ENCODE measurements around the gene LCN1.

DNA sequence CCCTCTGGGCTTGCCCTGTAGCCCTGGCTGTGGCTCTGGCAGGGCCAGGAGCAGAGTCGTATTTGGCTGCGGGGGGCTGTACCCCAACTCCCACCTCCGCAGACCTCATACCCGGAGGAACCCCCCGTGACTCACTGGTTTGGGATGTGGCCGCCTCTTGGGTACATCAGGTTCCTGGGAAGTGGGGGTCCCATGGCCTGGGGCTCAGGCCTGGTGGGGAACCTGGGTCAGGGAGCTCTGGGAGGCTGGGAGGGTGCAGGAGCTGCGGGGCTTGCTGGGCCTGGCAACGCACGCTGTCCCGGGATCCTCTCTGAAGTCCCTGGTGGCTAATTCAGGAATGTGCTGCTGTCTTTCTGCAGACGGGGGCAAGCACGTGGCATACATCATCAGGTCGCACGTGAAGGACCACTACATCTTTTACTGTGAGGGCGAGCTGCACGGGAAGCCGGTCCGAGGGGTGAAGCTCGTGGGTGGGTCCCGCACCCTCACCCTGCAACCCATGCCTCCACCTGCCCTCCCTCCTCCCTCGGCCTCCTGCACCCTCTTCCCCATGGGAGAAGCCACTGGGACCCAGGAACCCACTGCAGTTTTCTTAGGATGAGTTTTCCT, 2.4 kb downstream of the LCN1 start:
- TF ChIP-seq POLR2A (IDR thresholded peaks at IDR 0.05): no peak
- TF ChIP-seq, protein P1, sequence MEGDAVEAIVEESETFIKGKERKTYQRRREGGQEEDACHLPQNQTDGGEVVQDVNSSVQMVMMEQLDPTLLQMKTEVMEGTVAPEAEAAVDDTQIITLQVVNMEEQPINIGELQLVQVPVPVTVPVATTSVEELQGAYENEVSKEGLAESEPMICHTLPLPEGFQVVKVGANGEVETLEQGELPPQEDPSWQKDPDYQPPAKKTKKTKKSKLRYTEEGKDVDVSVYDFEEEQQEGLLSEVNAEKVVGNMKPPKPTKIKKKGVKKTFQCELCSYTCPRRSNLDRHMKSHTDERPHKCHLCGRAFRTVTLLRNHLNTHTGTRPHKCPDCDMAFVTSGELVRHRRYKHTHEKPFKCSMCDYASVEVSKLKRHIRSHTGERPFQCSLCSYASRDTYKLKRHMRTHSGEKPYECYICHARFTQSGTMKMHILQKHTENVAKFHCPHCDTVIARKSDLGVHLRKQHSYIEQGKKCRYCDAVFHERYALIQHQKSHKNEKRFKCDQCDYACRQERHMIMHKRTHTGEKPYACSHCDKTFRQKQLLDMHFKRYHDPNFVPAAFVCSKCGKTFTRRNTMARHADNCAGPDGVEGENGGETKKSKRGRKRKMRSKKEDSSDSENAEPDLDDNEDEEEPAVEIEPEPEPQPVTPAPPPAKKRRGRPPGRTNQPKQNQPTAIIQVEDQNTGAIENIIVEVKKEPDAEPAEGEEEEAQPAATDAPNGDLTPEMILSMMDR (IDR thresholded peaks at IDR 0.05 in 8 of 11, conservative IDR thresholded peaks at IDR 0.05 in 3 of 11): no peak
